HT-29 (cell line): ENCODE data around the gene RAPGEF6. TPM values are rescaled to one million over a fixed set of nuclear protein-coding genes. Genes with fewer than 3 reads are reported as not detected.
"Not testable (repeated sequence)": the region's sequence is repeated elsewhere in the genome, so short reads cannot be mapped to it uniquely, and the experiment has no call there.

Experiments used
- DNase-seq: peaks from one replicate; pipeline ENCODE4 v3.0.0-alpha.2; 2015; ENCODE audit warnings: low spot score
- total RNA-seq: library from RNA; depleted of rRNA; stranded (reverse); fragments of >200 nt; shearing (Covaris generic); gene quantifications from 2 replicates; pipeline ENCODE4 v1.2.3, GENCODE V29; 2014

The RAPGEF6 gene
- total RNA-seq, 1 experiment from 2014 or later: 7.4 TPM

- no peak for DNase-seq
Observed at GRCh38 chr5:131511934-131512333, 123.1 kb downstream of the RAPGEF6 start.

DNA sequence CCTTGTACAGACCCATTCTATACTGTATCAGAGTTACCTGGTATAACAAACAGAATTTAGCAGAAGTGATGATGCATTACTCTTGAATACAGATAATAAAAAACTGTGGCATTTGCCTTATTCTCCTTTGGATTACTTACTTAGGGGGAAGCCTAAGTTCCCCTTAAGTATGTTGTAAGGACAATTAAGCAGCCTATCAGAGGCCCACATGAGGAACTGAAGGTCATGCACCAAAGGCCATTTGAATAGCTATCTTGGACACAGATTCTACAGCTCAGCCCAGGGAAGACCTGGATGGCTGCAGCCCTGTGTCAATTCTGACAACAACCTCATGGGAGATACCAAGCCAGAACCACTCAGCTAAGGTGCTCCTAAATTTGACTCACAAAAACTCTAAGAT is 125.2 kb downstream of the RAPGEF6 start:
- no peak for DNase-seq

DNA sequence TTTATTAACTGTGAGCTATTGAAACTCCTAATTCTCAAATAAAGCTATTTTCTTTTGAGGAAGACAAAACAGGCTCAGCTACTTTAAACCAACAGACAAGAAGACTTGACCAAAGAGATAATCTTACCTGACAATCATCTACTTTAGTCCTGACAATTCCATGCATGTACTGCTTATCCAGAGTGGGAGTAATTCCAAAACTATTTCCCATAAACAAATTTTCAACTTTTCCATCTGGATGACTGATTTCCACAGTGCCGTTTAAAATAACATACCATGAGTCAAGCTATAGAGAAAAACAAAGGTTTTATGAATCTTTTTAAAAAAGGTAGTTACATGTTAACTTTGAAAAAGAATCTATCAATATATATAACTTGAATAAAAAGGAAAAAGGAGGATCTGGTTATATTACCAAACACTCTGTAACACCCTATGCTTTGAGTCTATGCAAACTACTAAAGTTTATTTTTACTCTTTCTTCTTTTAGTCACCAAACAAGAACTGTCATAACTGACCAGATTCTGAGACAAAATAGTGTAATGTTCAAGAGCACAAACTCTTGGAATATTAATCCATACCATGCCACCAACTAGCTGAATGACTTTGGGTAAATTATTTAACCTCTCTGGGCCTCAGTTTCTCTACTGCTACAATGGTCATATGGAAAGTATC is 129.7 kb downstream of the RAPGEF6 start:
- DNase-seq: no peak

DNA sequence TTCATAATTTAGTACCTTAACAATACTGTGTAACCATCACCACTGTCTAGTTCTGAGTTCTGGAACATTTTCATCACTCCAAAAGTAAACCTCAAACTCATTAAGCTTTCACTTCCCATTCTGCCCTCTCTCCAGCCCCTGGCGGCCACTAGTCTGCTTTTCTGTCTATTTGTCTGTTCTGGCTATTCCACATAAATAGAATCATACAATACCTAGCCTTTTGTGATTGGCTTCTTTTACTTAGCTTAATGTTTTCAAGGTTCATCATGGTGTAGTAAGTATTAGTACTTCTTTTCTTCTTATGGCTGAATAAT is 138.7 kb downstream of the RAPGEF6 start:
- no peak for DNase-seq

DNA sequence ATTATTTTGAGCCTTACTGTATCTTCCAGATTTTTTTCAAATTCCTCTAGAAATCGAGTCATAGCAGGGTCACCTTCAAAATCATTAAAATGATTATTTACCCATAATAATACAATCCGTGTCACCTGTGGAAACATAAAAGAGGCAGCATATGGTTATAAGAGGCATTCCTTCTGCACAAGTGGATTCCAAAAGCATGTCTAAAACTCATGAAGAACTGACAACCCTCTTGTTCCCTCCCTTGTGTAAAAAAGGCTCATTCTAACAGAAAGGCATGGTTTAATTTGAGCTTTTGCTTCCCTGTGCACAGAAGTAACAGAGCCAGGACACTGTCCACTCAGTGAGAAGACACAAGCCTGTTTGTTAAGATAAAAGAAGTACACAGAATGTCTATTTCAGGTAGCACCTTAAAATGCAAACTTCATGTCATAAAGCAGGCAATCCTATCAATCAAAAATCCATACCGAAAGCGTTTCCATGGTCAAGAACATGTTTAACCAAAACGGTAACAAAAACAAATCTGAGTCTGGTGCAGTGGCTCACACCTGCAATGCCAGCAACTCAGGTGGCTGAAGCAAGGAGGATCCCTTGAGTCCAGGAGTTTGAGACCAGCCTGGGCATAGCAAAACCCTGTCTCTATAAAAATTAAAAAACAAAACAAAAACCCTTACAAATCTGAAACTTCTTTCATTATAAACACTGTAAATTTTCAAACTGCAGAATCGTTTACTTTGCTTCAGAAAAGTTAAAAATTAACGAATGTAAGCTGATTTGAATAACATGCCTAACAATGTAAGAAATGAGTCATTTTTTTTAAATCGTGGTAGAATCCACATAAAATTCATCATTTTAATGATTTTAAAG is 139.3 kb downstream of the RAPGEF6 start:
- DNase-seq: no peak

DNA sequence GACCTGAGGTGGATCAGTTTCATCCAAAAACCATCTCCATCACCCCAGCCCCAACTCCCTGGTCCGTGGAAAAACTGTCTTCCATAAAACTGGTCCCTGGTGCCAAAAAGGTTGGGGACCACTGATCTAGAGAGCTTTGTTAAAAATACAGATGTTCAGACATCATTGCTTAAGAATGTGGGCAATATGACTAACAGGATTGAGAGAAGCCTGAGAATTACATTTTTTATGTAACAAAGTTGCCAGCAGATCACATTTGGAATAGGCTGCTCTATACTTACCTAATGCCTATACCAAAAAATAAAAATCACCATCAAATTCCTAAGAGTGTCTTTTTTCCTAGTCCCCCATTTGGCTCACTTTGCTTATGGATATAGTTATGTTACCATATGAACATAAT is 143.3 kb downstream of the RAPGEF6 start:
- DNase-seq: no peak

GRCh38 chr5:131488463-131488862 is 146.6 kb downstream of the RAPGEF6 start:
- no peak for DNase-seq

GRCh38 chr5:131487371-131487770 is 147.7 kb downstream of the RAPGEF6 start:
- DNase-seq: not testable (repeated sequence)

DNA sequence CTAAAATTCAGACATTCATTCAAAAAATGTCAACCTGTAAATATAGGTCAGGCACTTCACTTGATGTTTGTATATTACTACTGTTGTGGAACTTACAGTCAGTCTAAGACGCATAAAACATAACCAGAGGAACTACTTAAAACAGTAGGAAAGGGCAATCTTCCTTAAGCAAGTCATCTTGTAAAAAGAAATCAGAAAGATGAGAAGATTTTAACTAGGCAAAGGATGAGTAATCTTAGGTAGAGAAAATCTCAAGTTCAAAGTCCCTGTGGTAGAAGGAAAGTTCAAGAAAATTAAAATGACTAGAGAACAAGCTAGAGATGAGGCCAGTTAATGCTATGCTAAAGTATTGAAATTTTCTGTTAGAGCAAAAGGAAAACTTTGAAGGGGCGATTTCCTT is 152.4 kb downstream of the RAPGEF6 start:
- DNase-seq: no peak

- no peak for DNase-seq
Observed at GRCh38 chr5:131481569-131481968, 153.5 kb downstream of the RAPGEF6 start.

DNA sequence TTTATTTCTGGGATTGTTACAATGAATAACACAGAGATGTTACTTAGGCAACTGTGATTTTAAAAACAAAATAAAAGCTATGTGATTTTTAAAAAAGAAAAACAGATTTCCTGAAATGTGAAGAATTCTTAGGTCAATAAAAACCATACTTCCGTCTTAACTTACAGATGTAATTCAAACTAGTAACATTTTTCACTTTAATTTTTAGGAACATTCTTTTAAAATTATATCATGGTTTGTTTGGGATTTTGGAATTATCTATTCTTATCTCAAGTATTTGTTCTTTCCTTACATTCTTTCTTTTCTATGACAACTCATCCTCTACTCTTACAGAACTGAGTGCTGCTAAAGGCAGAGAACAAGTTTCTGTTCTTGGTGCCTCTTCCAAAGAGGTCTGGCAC is 159.5 kb downstream of the RAPGEF6 start:
- no peak for DNase-seq

DNA sequence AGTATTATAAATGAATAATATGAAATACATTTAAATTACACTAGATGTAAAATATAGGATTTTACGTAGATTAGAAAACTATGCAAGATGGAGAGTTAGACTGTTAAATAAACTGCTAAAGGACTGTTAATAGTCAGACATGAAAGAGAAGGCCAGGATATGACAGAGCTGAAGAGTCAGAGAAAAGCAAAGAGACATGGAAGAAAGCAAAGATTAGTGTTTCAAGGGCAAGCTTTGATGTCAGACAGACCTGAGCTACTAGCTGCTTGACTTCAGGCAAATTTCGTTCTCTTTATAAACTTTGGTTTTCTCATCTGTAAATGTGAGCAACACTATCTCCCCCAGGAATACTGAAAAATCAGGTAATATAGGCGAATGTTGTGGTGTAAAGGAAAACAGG is 161.3 kb downstream of the RAPGEF6 start:
- DNase-seq: no peak

GRCh38 chr5:131466171-131466766 is 168.8 kb downstream of the RAPGEF6 start:
- no peak for DNase-seq

- no peak for DNase-seq
Observed at GRCh38 chr5:131463656-131464055, 171.4 kb downstream of the RAPGEF6 start.

DNA sequence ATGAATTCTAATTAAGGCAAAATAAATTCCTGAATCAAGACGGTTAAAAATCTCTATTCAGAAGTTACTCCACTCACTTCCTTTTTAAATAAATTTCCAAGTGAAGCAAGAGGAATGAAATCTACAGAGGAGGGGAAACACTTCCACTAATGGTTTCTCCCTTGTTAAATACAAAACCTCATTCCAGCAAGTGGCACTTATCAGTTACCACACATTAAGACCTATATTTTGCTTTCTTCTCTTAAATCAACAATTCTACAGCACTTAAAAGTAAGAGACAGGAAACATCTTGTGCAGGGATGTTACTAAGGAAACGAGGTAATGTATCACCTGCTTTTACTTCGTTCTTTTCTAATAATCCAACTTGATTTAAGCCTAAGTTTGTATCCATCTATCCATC is 172.6 kb downstream of the RAPGEF6 start:
- no peak for DNase-seq

GRCh38 chr5:131461742-131462141 is 173.3 kb downstream of the RAPGEF6 start:
- no peak for DNase-seq

DNA sequence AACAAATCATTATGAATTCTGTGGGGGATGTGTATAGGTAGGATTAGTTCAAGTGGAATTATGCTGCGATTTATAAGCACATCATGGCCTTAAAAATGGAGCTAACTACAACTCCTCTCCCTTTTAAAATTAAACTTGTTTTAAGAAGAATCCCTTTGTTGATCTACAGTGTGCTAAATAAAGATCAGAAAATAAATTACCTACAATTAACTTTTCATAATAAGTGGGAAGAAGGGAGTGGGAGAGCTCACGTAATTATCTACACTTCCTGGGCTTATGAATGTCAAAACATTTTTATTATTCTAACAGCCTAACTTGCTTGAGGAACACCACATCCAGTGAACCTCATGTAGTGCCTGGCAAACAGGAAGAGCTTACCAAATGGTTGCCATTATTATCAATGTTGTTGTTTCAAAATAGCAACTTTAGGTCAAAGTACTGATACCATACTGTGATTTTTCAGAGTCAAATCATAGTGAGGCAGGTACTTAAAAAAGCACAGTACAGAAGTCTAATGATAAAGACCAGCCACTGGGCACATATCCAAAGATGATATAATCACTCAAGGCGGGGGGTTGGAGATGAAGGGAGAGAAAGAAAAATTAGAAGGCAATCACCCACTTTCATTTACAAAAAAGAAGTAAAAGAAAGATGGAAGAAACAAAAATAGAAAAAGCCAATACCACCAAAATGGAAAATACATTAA is 174.0 kb downstream of the RAPGEF6 start:
- no peak for DNase-seq

DNA sequence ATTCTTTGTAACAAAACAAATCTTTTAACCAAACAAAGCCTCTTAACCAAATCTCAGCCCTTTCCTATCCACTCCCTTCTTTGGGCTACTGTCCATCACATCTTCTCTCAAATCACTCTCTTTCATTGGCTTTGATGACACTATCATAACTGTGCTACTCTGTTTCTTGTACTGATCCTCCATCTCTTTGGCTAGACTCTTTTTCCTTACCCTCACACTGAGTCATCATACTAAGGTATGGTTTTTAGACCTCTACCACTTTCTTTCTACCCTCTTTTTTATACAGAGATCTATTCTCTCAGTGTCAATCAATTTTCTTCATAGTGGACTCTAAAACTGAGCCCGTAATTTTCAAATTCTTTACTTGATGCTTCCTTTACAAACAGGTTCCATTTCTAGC is 174.9 kb downstream of the RAPGEF6 start:
- DNase-seq: no peak

DNA sequence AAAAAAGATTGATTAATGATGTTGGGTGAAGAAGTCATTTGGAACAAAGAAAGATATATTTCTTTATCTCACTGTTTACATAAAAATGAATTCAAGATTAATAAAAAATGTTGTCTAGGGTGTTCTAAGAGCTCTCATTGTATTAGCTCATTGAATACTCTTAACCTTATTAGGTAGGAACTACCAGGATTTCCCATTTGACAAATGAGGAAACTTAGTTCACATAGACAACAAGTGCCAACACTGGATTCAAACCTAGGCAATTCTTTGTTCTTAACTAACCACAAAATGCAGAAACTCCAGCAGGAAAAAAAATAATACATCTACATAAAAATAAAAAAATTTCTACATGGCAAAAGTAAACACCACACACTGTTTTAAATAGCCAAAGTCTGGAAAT is 175.8 kb downstream of the RAPGEF6 start:
- DNase-seq: no peak

DNA sequence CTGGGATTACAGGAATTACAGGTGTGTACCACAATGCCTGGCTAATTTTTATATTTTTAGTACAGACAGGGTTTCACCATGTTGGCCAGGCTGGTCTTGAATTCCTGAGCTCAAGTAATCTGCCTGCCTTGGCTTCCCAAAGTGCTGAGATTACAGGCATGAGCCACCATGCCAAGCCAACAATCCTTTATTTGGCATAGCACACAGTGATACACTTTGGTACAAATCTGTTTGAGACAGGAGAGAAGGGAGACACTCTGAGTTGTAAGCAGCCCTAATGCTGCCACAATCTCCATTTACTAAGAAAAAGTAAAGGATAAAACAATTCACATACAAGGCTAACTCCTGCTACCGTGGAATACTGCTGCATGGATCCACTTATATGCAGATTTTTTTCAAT is 177.8 kb downstream of the RAPGEF6 start:
- no peak for DNase-seq

DNA sequence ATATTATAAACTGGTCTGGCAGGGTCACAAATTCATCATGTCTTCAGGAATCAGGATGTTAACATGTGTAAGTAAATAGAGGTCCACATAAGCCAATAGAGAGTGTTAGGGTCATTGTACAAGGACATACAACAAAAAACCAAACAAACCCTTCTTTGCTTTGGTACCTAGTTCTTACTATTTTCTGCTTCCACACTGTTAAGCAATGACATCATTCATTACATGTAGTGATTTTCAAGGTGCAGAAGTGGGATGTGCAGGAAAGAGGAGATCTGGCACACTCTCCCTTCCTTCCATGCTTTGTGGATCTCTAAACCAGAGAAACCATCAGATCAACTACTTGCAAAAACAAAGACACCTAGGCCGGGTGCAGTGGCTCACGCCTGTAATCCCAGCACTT is 184.1 kb downstream of the RAPGEF6 start:
- no peak for DNase-seq

DNA sequence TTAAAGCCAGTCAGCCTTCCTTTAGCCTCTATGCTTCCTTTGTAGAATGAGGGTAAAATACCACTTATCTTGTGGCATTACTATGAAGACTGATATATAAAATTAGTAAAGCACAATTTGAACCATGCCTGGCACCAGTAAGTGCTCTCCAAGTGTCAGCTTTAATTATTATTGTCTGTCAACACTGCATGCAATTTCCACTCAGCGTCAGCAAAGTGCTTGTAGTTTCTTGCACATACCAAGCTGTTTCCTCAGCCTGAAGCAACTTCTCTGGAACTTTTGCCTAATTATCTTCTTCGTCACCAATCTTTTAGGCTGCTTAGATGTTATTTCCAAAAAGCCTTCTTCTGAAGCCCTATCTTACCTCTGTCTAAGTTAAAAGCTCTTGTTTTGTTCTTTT is 193.8 kb downstream of the RAPGEF6 start:
- DNase-seq: no peak
